AG10803 (cell line): ENCODE measurements around the gene AMOTL2.

Source experiments
- DNase-seq: peaks from one replicate; pipeline ENCODE4 v3.0.0; 2010; ENCODE audit warnings: low read depth
- H3K4me3 ChIP-seq: 2 replicates; pipeline ENCODE4 v1.5.1; 2011; ENCODE audit warnings: mild to moderate bottlenecking, low read length, control low read depth
- CTCF ChIP-seq: conservative IDR thresholded peaks from 2 replicates; pipeline ENCODE4 v1.5.1; 2011; ENCODE audit warnings: mild to moderate bottlenecking, low read length, control low read depth, inconsistent platforms

Gene AMOTL2

GRCh38 chr3:134314588-134315285, 59.5 kb downstream of the AMOTL2 start:
- DNase-seq = no peak
- no peak overlapping the region for H3K4me3 ChIP-seq
- no peak for TF ChIP-seq CTCF

GRCh38 chr3:134313847-134314587, 60.2 kb downstream of the AMOTL2 start:
- H3K4me3 ChIP-seq = peak overlapping the region; percentile 62
- no peak for DNase-seq
- TF ChIP-seq CTCF = no peak

GRCh38 chr3:134312873-134313846, 61.1 kb downstream of the AMOTL2 start:
- H3K4me3 ChIP-seq = peak overlapping the region; percentile 62
- DNase-seq = peak; percentile 86
- TF ChIP-seq CTCF = peak; percentile 35; the same call in 1 of the 2 replicates

GRCh38 chr3:134312072-134312872, 62.0 kb downstream of the AMOTL2 start:
- H3K4me3 ChIP-seq = no peak overlapping the region
- peak; percentile 69 for DNase-seq
- TF ChIP-seq CTCF = 0 out of 2 replicates have a peak, but pooled peaks have one; percentile 2

- no peak for TF ChIP-seq CTCF
- no peak overlapping the region for H3K4me3 ChIP-seq
- no peak for DNase-seq
Observed at GRCh38 chr3:134311693-134312071, 62.6 kb downstream of the AMOTL2 start.

- peak; percentile 89 for DNase-seq
- H3K4me3 ChIP-seq = no peak overlapping the region
- no peak for TF ChIP-seq CTCF
Observed at GRCh38 chr3:134311265-134311664, 63.0 kb downstream of the AMOTL2 start.
